NCI-H446 treated with DMSO at 0.1 percent for 48 hours (cell line): Measurements from ENCODE around the gene VPS36.
"Not testable (repeated sequence)": the region's sequence is repeated elsewhere in the genome, so short reads cannot be mapped to it uniquely, and the experiment has no call there.

Source experiments
- DNase-seq: peaks from one replicate; lab custom pipeline; 2025; lab: John Stamatoyannopoulos, UW

VPS36 gene

GRCh38 chr13:52450012-52450792 is at the start of gene VPS36:
VPS36 (minus strand) TSS chr13:52450634; CDS start chr13:52450594, 40 bp downstream.
- DNase-seq = peak; percentile 67

GRCh38 chr13:52497979-52498378 is 47.5 kb upstream of the VPS36 start:
- DNase-seq = not testable (repeated sequence)

GRCh38 chr13:52494241-52494640 is 43.8 kb upstream of the VPS36 start:
- DNase-seq = not testable (repeated sequence)

- not testable (repeated sequence) for DNase-seq
Observed at GRCh38 chr13:52491015-52491414, 40.6 kb upstream of the VPS36 start.

- not testable (repeated sequence) for DNase-seq
Observed at GRCh38 chr13:52488763-52489162, 38.3 kb upstream of the VPS36 start.

GRCh38 chr13:52487078-52487477 is 36.6 kb upstream of the VPS36 start:
- not testable (repeated sequence) for DNase-seq

- DNase-seq = not testable (repeated sequence)
Observed at GRCh38 chr13:52480677-52481428, 30.4 kb upstream of the VPS36 start.

- not testable (repeated sequence) for DNase-seq
Observed at GRCh38 chr13:52468487-52468886, 18.1 kb upstream of the VPS36 start.

- DNase-seq = no peak
Observed at GRCh38 chr13:52463526-52463925, 13.1 kb upstream of the VPS36 start.

- DNase-seq = no peak
Observed at GRCh38 chr13:52461265-52461664, 10.8 kb upstream of the VPS36 start.

- no peak for DNase-seq
Observed at GRCh38 chr13:52459668-52460067, 9.2 kb upstream of the VPS36 start.

GRCh38 chr13:52455677-52456041 is 5.2 kb upstream of the VPS36 start:
- no peak for DNase-seq

- DNase-seq = peak; percentile 82
Observed at GRCh38 chr13:52454820-52455676, 4.6 kb upstream of the VPS36 start, which contains the start of gene CKAP2. CKAP2 (plus strand) TSS chr13:52455478; CDS start chr13:52455557, 79 bp downstream.

- DNase-seq = no peak
Observed at GRCh38 chr13:52454459-52454819, 4.0 kb upstream of the VPS36 start.

GRCh38 chr13:52452470-52452869 is 2.0 kb upstream of the VPS36 start:
- DNase-seq = no peak

- no peak for DNase-seq
Observed at GRCh38 chr13:52451135-52451804, 836 bp upstream of the VPS36 start.

- DNase-seq = no peak
Observed at GRCh38 chr13:52450793-52451116, 321 bp upstream of the VPS36 start.

- DNase-seq = no peak
Observed at GRCh38 chr13:52449331-52450011, 963 bp downstream of the VPS36 start.

GRCh38 chr13:52447815-52448552 is 2.5 kb downstream of the VPS36 start:
- no peak for DNase-seq

GRCh38 chr13:52447354-52447753 is 3.1 kb downstream of the VPS36 start:
- no peak for DNase-seq

- DNase-seq = no peak
Observed at GRCh38 chr13:52446265-52446664, 4.2 kb downstream of the VPS36 start.
